ENCODE measurements around the gene DNAH7.
"Not testable (repeated sequence)": the region's sequence is repeated elsewhere in the genome, so short reads cannot be mapped to it uniquely, and the experiment has no call there.

DNAH7 gene

GRCh38 chr2:195959341-195959740, 109.3 kb downstream of the DNAH7 start:
- no peak for DNase-seq

- no peak for DNase-seq
Observed at GRCh38 chr2:195956725-195957124, 111.9 kb downstream of the DNAH7 start.

- no peak for DNase-seq
Observed at GRCh38 chr2:195945056-195945455, 123.6 kb downstream of the DNAH7 start.

GRCh38 chr2:195937176-195937575, 131.5 kb downstream of the DNAH7 start:
- no peak for DNase-seq

- DNase-seq, result no peak
Observed at GRCh38 chr2:195934484-195934883, 134.2 kb downstream of the DNAH7 start.

- DNase-seq, result no peak
Observed at GRCh38 chr2:195929531-195929930, 139.1 kb downstream of the DNAH7 start.

- no peak for DNase-seq
Observed at GRCh38 chr2:195925120-195925519, 143.5 kb downstream of the DNAH7 start.

GRCh38 chr2:195923889-195924288, 144.7 kb downstream of the DNAH7 start:
- no peak for DNase-seq

- DNase-seq, result not testable (repeated sequence)
Observed at GRCh38 chr2:195917021-195917600, 151.5 kb downstream of the DNAH7 start.

GRCh38 chr2:195912079-195912478, 156.6 kb downstream of the DNAH7 start:
- DNase-seq, result no peak

- no peak for DNase-seq
Observed at GRCh38 chr2:195910570-195910969, 158.1 kb downstream of the DNAH7 start.

GRCh38 chr2:195909926-195910325, 158.7 kb downstream of the DNAH7 start:
- DNase-seq, result no peak

GRCh38 chr2:195907474-195907873, 161.2 kb downstream of the DNAH7 start:
- DNase-seq, result no peak

GRCh38 chr2:195903956-195904355, 164.7 kb downstream of the DNAH7 start:
- no peak for DNase-seq

GRCh38 chr2:195902857-195903256, 165.8 kb downstream of the DNAH7 start:
- DNase-seq, result no peak

GRCh38 chr2:195899226-195899625, 169.4 kb downstream of the DNAH7 start:
- no peak for DNase-seq

- peak; percentile 91 for DNase-seq
Observed at GRCh38 chr2:195898505-195899191, 170.0 kb downstream of the DNAH7 start.

- DNase-seq, result no peak
Observed at GRCh38 chr2:195891081-195891480, 177.6 kb downstream of the DNAH7 start.

- DNase-seq, result no peak
Observed at GRCh38 chr2:195879153-195879552, 189.5 kb downstream of the DNAH7 start.

GRCh38 chr2:195871326-195871725, 197.3 kb downstream of the DNAH7 start:
- DNase-seq, result no peak

- DNase-seq, result no peak
Observed at GRCh38 chr2:195864316-195864715, 204.3 kb downstream of the DNAH7 start.

- DNase-seq, result no peak
Observed at GRCh38 chr2:195863564-195863963, 205.1 kb downstream of the DNAH7 start.

- no peak for DNase-seq
Observed at GRCh38 chr2:195863121-195863520, 205.5 kb downstream of the DNAH7 start.

GRCh38 chr2:195861821-195862220, 206.8 kb downstream of the DNAH7 start:
- no peak for DNase-seq

- no peak for DNase-seq
Observed at GRCh38 chr2:195859513-195859912, 209.1 kb downstream of the DNAH7 start.
